Transverse colon (tissue), 4 donors: ENCODE data around the gene HDAC4.

Experiments used
- CTCF ChIP-seq, 5 experiments: fragments of 200-600 bp in 3 of 5; fragments of 450-650 bp in 2 of 5; sonication (generic) in 3 of 5; IDR thresholded peaks; 1 replicate in 2 of 5; 2 replicates in 3 of 5; pipeline ENCODE4 v1.5.1; 2016 to 2017; ENCODE audit warnings: antibody characterized with exemption in 5 of 5, inconsistent platforms in 3 of 5, mild to moderate bottlenecking in 2 of 5, moderate library complexity in 1 of 5
- POLR2A ChIP-seq: fragments of 450-650 bp; IDR thresholded peaks from one replicate; pipeline ENCODE4 v1.6.1; 2016; ENCODE audit warnings: antibody characterized with exemption, mild to moderate bottlenecking, moderate library complexity
- POLR2AphosphoS5 ChIP-seq, 3 donors: sonication (generic); formaldehyde crosslinking; IDR thresholded peaks; one replicate each; pipeline ENCODE4 v1.6.1; 2016; ENCODE audit warnings: antibody characterized with exemption in 3 of 3

- TF ChIP-seq CTCF (IDR thresholded peaks at IDR 0.05) (no peak), POLR2AphosphoS5 (IDR thresholded peaks at IDR 0.05) (no peak), POLR2A (no peak)
Observed at GRCh38 chr2:239147376-239147775, 253.4 kb downstream of the HDAC4 start.
